Measurements from ENCODE around the gene NEK5. TPM values are rescaled to one million over a fixed set of nuclear protein-coding genes. Genes with fewer than 3 reads are reported as not detected.

Gene NEK5
- total and polyA plus RNA-seq, 2 donors (not counting 3 experiments of a cell fraction or from before 2014, with no cell fraction given), result 0.03 to 0.18 TPM

GRCh38 chr13:51998723-51999509, 130.0 kb downstream of the NEK5 start:
- no peaks in the 10 kb centered on the region for H3K9me3 ChIP-seq (replicated peaks; ENCODE audit: control insufficient read depth, insufficient read depth, low read length)
- no peak overlapping the region for H3K4me2 ChIP-seq (ENCODE audit: insufficient read depth, low read length)
- no peak overlapping the region for H3K27ac ChIP-seq (ENCODE audit: insufficient read depth, low read depth, low read length)
- FAIRE-seq, result no peak
- TF ChIP-seq POLR2AphosphoS5 (IDR thresholded peaks at IDR 0.05; ENCODE audit: insufficient read depth, low read depth, low read length) (no peak), EZH2 (IDR thresholded peaks at IDR 0.05; ENCODE audit: borderline replicate concordance, low read depth, low read length, severe bottlenecking) (no peak), FOS (IDR thresholded peaks at IDR 0.05; ENCODE audit: borderline replicate concordance, insufficient read depth, low read length) (no peak), JUN (IDR thresholded peaks at IDR 0.05; ENCODE audit: borderline replicate concordance, insufficient read depth, insufficient read length, low read depth) (no peak), GATA2 (IDR thresholded peaks at IDR 0.05; ENCODE audit: insufficient read depth, insufficient read length, low read depth, low read length) (no peak), POLR2A (IDR thresholded peaks at IDR 0.05; ENCODE audit: low read depth, low read length) (no peak), MYC (IDR thresholded peaks at IDR 0.05; ENCODE audit: low read depth, low read length) (no peak)
- TF ChIP-seq, protein P1, sequence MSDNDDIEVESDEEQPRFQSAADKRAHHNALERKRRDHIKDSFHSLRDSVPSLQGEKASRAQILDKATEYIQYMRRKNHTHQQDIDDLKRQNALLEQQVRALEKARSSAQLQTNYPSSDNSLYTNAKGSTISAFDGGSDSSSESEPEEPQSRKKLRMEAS (IDR thresholded peaks at IDR 0.05; ENCODE audit: insufficient read depth, insufficient read length), result no peak
- TF ChIP-seq, protein P2, sequence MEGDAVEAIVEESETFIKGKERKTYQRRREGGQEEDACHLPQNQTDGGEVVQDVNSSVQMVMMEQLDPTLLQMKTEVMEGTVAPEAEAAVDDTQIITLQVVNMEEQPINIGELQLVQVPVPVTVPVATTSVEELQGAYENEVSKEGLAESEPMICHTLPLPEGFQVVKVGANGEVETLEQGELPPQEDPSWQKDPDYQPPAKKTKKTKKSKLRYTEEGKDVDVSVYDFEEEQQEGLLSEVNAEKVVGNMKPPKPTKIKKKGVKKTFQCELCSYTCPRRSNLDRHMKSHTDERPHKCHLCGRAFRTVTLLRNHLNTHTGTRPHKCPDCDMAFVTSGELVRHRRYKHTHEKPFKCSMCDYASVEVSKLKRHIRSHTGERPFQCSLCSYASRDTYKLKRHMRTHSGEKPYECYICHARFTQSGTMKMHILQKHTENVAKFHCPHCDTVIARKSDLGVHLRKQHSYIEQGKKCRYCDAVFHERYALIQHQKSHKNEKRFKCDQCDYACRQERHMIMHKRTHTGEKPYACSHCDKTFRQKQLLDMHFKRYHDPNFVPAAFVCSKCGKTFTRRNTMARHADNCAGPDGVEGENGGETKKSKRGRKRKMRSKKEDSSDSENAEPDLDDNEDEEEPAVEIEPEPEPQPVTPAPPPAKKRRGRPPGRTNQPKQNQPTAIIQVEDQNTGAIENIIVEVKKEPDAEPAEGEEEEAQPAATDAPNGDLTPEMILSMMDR (IDR thresholded peaks at IDR 0.05; ENCODE audit: extremely low read depth in 1 of 2, insufficient read depth in 1 of 2, low read depth in 1 of 2, low read length in 2 of 2), result no peak
- no peak overlapping the region for H3K4me3 ChIP-seq (replicated peaks in 1 of 3; ENCODE audit: insufficient read depth in 1 of 3, low read depth in 1 of 3, low read length in 3 of 3)
- no TSS peak for BruUV-seq (replicated peaks)
- H3K79me2 ChIP-seq (ENCODE audit: control insufficient read depth, insufficient read depth, low read length), result no peaks in the 10 kb centered on the region
- DNase-seq (ENCODE audit: low read depth, low spot score), result no peak
- no peaks in the 10 kb centered on the region for H3K4me1 ChIP-seq (ENCODE audit: control insufficient read depth, extremely low read depth, insufficient read depth, low read length)
- H3K9me1 ChIP-seq (replicated peaks; ENCODE audit: control insufficient read depth, extremely low read depth, insufficient read depth, low read length), result no peaks in the 10 kb centered on the region
- dilution Hi-C loops (cut with MboI; ENCODE audit: extremely low pct_ligation_motif_present, low sequenced_read_pairs) (no loop called here), intact Hi-C loops (cut with micrococcal nuclease) (no loop called here)
- POLR2A ChIA-PET, result no interaction called here
- H2AFZ ChIP-seq (ENCODE audit: low read depth, low read length), result no peak overlapping the region
- no peaks in the 10 kb centered on the region for H3K36me3 ChIP-seq (ENCODE audit: control insufficient read depth in 2 of 2, extremely low read depth in 1 of 2, insufficient read depth in 2 of 2, low read length in 2 of 2)
- peaks cover 17 to 19% of the 10 kb centered on the region in 2 experiments for H3K27me3 ChIP-seq (ENCODE audit: control insufficient read depth in 2 of 2, insufficient read depth in 2 of 2, low read length in 2 of 2)
- CTCF ChIA-PET, result interaction anchor here (0.6 to 6.7 kb wide), 6 partner anchors 8 to 237 kb away, joined by 3 to 45 read pairs (median 4); partner anchors contain the start of genes ALG11 and NEK5
- H3K9ac ChIP-seq (replicated peaks; ENCODE audit: extremely low read depth, insufficient read depth, low read length), result no peak overlapping the region
- no peaks in the 10 kb centered on the region for H4K20me1 ChIP-seq (replicated peaks; ENCODE audit: control insufficient read depth, extremely low read depth, insufficient read depth, low read length)

Measured in endothelial cell of umbilical vein (primary cell).